Activated CD8-positive, alpha-beta T cell treated with anti-CD3 and anti-CD28 coated beads for 36 hours (primary cell): Measurements from ENCODE around the gene ADAM23. TPM values are rescaled to one million over a fixed set of nuclear protein-coding genes. Genes with fewer than 3 reads are reported as not detected.

Experiments used
- ATAC-seq: fragments of 200-7000 bp; cut with Tn5 transposase; one replicate; pipeline ENCODE4 v1.10.0; 2021; ENCODE audit warnings: mild to moderate bottlenecking, moderate library complexity
- CTCF ChIA-PET: fragments of 350-600 bp; sonication (Branson Sonifier 250); formaldehyde crosslinking; loops from one replicate; lab custom pipeline; 2021; ENCODE audit warnings: antibody characterized with exemption; lab: Charles Lee
- POLR2A ChIA-PET: fragments of 350-600 bp; sonication (Branson Sonifier 250); formaldehyde crosslinking; loops from one replicate; lab custom pipeline; 2021; ENCODE audit warnings: antibody characterized with exemption; lab: Charles Lee
- DNase-seq: peaks from one replicate; pipeline ENCODE4 v3.0.0-alpha.2; 2020
- H3K27ac Mint-ChIP-seq: one replicate; pipeline ENCODE4 v1.8.0; 2021; ENCODE audit warnings: mild to moderate bottlenecking, mixed read lengths
- H3K27me3 Mint-ChIP-seq: one replicate; pipeline ENCODE4 v1.8.0; 2021; ENCODE audit warnings: mixed read lengths
- H3K36me3 Mint-ChIP-seq: one replicate; pipeline ENCODE4 v1.8.0; 2021; ENCODE audit warnings: low read depth, mixed read lengths
- H3K4me1 Mint-ChIP-seq: one replicate; pipeline ENCODE4 v1.8.0; 2021; ENCODE audit warnings: low read depth, mixed read lengths
- H3K4me3 Mint-ChIP-seq: one replicate; pipeline ENCODE4 v1.8.0; 2021; ENCODE audit warnings: mild to moderate bottlenecking, moderate library complexity, mixed read lengths
- H3K9me3 Mint-ChIP-seq: one replicate; pipeline ENCODE4 v1.8.0; 2021; ENCODE audit warnings: mixed read lengths
- intact Hi-C: fragments of 100-400 bp; cut with micrococcal nuclease; formaldehyde crosslinking; loops from one replicate; pipeline ENCODE4 v1.10.0; 2022
- total RNA-seq, 2 experiments: library from RNA; stranded (reverse); gene quantifications; one replicate each; pipeline ENCODE4 v1.2.3, GENCODE V29; 2021
- TF ChIP-seq, protein P1 (sequence below): fragments of 200-600 bp; IDR thresholded peaks from one replicate; pipeline ENCODE4 v1.8.0; 2022; ENCODE audit warnings: antibody characterized with exemption, mild to moderate bottlenecking

The ADAM23 gene
- total RNA-seq, 2 experiments from 2014 or later, result 0.07 to 0.54 TPM

- Mint-ChIP-seq H3K4me1 (no peaks in the 10 kb centered on the region), H3K27ac (no peak overlapping the region), H3K9me3 (peaks cover 5% of the 10 kb centered on the region), H3K4me3 (no peak overlapping the region), H3K36me3 (no peaks in the 10 kb centered on the region), H3K27me3 (peaks cover 6% of the 10 kb centered on the region)
- DNase-seq, result no peak
- no peak for ATAC-seq
- TF ChIP-seq, protein P1, sequence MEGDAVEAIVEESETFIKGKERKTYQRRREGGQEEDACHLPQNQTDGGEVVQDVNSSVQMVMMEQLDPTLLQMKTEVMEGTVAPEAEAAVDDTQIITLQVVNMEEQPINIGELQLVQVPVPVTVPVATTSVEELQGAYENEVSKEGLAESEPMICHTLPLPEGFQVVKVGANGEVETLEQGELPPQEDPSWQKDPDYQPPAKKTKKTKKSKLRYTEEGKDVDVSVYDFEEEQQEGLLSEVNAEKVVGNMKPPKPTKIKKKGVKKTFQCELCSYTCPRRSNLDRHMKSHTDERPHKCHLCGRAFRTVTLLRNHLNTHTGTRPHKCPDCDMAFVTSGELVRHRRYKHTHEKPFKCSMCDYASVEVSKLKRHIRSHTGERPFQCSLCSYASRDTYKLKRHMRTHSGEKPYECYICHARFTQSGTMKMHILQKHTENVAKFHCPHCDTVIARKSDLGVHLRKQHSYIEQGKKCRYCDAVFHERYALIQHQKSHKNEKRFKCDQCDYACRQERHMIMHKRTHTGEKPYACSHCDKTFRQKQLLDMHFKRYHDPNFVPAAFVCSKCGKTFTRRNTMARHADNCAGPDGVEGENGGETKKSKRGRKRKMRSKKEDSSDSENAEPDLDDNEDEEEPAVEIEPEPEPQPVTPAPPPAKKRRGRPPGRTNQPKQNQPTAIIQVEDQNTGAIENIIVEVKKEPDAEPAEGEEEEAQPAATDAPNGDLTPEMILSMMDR, result no peak
- CTCF ChIA-PET, result no interaction called here
- intact Hi-C loops, result no loop called here
- POLR2A ChIA-PET, result no interaction called here
Measured at GRCh38 chr2:206471524-206472062, 28.3 kb downstream of the ADAM23 start.

- Mint-ChIP-seq H3K27ac (no peak overlapping the region), H3K27me3 (peaks cover 6% of the 10 kb centered on the region), H3K9me3 (peaks cover 5% of the 10 kb centered on the region), H3K4me3 (no peak overlapping the region), H3K36me3 (no peaks in the 10 kb centered on the region), H3K4me1 (no peaks in the 10 kb centered on the region)
- ChIA-PET CTCF (no interaction called here), POLR2A (no interaction called here)
- intact Hi-C loops, result no loop called here
- DNase-seq (no peak), ATAC-seq (no peak)
- TF ChIP-seq, protein P1, result no peak
Measured at GRCh38 chr2:206472094-206472493, 28.8 kb downstream of the ADAM23 start.

- H3K36me3 Mint-ChIP-seq, result no peaks in the 10 kb centered on the region
- no peak overlapping the region for H3K4me3 Mint-ChIP-seq
- ATAC-seq, result no peak
- no peak for DNase-seq
- H3K27me3 Mint-ChIP-seq, result peaks cover 8% of the 10 kb centered on the region
- no peaks in the 10 kb centered on the region for H3K9me3 Mint-ChIP-seq
- intact Hi-C loops, result no loop called here
- TF ChIP-seq, protein P1, result no peak
- H3K4me1 Mint-ChIP-seq, result no peaks in the 10 kb centered on the region
- CTCF ChIA-PET, result interaction anchor here (0.6 kb wide), 1 partner anchor 31 kb away, joined by 3 read pairs; no protein-coding TSS in a partner anchor
- POLR2A ChIA-PET, result no interaction called here
- H3K27ac Mint-ChIP-seq, result no peak overlapping the region
Measured at GRCh38 chr2:206474099-206474498, 30.8 kb downstream of the ADAM23 start.

GRCh38 chr2:206477296-206477695 is 34.0 kb downstream of the ADAM23 start:
- POLR2A ChIA-PET, result no interaction called here
- no peaks in the 10 kb centered on the region for H3K4me1 Mint-ChIP-seq
- no peak for ATAC-seq

DNA sequence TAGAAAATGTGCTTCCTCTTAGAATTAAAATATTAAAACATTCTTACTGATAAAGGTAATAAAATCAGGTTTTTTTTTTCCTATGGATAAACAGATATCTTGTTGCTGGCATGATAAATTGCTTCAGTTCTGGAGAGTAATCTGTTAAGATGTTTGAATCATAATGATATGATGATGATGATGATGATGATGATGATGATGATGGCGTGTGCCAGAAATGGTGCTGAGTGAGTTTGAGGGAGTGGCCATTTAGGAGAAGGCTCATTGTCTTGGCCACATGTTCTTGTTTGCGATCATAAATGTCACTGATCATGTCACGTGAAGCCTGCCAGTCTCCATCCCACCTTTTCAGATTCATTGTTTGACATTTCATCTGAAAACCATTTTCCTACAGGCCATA is 35.0 kb downstream of the ADAM23 start:
- Mint-ChIP-seq H3K27ac (no peak overlapping the region), H3K9me3 (no peaks in the 10 kb centered on the region), H3K4me1 (no peaks in the 10 kb centered on the region), H3K36me3 (no peaks in the 10 kb centered on the region), H3K4me3 (no peak overlapping the region), H3K27me3 (peaks cover 8% of the 10 kb centered on the region)
- CTCF ChIA-PET, result no interaction called here
- DNase-seq, result no peak
- POLR2A ChIA-PET, result no interaction called here
- intact Hi-C loops, result no loop called here
- TF ChIP-seq, protein P1, result no peak
- ATAC-seq, result no peak

More at GRCh38 chr2:206477296-206477695, 34.0 kb downstream of the ADAM23 start:
- Mint-ChIP-seq H3K36me3 (no peaks in the 10 kb centered on the region), H3K27me3 (peaks cover 12% of the 10 kb centered on the region), H3K4me3 (no peak overlapping the region), H3K27ac (no peak overlapping the region), H3K9me3 (no peaks in the 10 kb centered on the region)
- CTCF ChIA-PET, result interaction anchor here (0.6 kb wide), 1 partner anchor 276 kb away, joined by 4 read pairs; no protein-coding TSS in a partner anchor
- TF ChIP-seq, protein P1, result no peak
- intact Hi-C loops, result no loop called here
- DNase-seq, result no peak
